Sigmoid colon (tissue), 7 donors: ENCODE data around the gene RAX2. TPM values are rescaled to one million over a fixed set of nuclear protein-coding genes. Genes with fewer than 3 reads are reported as not detected.

Experiments used
- DNase-seq: peaks from one replicate; pipeline ENCODE4 v3.0.0-alpha.2; 2019
- H3K27ac ChIP-seq, 4 donors: fragments of 200-600 bp; sonication (generic); one replicate each; pipeline ENCODE4 v1.5.1; 2016 to 2019; ENCODE audit warnings: mild to moderate bottlenecking in 1 of 4
- H3K27me3 ChIP-seq, 3 donors: fragments of 200-600 bp; sonication (generic); one replicate each; pipeline ENCODE4 v1.5.1; 2019; ENCODE audit warnings: mild to moderate bottlenecking in 1 of 3
- H3K36me3 ChIP-seq, 4 donors: fragments of 200-600 bp; sonication (generic); one replicate each; pipeline ENCODE4 v1.5.1; 2016 to 2019
- H3K4me1 ChIP-seq, 4 donors: fragments of 200-600 bp; sonication (generic); one replicate each; pipeline ENCODE4 v1.5.1; 2017 to 2019
- H3K4me3 ChIP-seq, 4 donors: fragments of 200-600 bp; sonication (generic); one replicate each; pipeline ENCODE4 v1.5.1; 2017 to 2019; ENCODE audit warnings: mild to moderate bottlenecking in 2 of 4, moderate library complexity in 1 of 4
- H3K9me3 ChIP-seq, 4 donors: fragments of 200-600 bp in 3 of 4; sonication (generic) in 3 of 4; one replicate each; pipeline versions ENCODE4 v1.5.1 to v1.6.1; 2013 to 2019
- EP300 ChIP-seq, 4 donors: sonication (generic); formaldehyde crosslinking; IDR thresholded peaks; one replicate each; pipeline ENCODE4 v1.6.1; 2017; ENCODE audit warnings: antibody characterized with exemption in 4 of 4
- POLR2A ChIP-seq, 2 donors: fragments of 450-650 bp; IDR thresholded peaks; one replicate each; pipeline ENCODE4 v1.6.1; 2016; ENCODE audit warnings: antibody characterized with exemption in 2 of 2, mild to moderate bottlenecking in 2 of 2, moderate library complexity in 2 of 2
- POLR2AphosphoS5 ChIP-seq, 4 donors: sonication (generic); formaldehyde crosslinking; IDR thresholded peaks; one replicate each; pipeline ENCODE4 v1.6.1; 2017; ENCODE audit warnings: antibody characterized with exemption in 4 of 4
- WGBS, 2 donors: extraction: QIAGEN DNeasy Blood & Tissue Kit; methylation state at CpG; one replicate each; pipeline ENCODE4 v1.1.7; 2013; 5-methylcytosine and 5-hydroxymethylcytosine counted together
- intact Hi-C: fragments of 100-400 bp; cut with DNase I; formaldehyde crosslinking; loops from one replicate; pipeline ENCODE4 v1.15.1; 2023
- polyA plus RNA-seq, 3 donors: library from polyadenylated mRNA; stranded (reverse); fragments of 200-250 nt; gene quantifications; one replicate each; pipeline ENCODE4 v1.2.3, GENCODE V29; 2013
- total RNA-seq, 4 donors: library from RNA; depleted of rRNA; stranded (reverse); fragments of >200 nt; gene quantifications; one replicate each; pipeline ENCODE4 v1.1.0, GENCODE V29; 2016
- TF ChIP-seq, protein P1 (sequence below), 4 experiments: fragments of 450-650 bp in 3 of 4; fragments of 200-600 bp in 1 of 4; IDR thresholded peaks; one replicate each; pipeline ENCODE4 v1.5.1; 2016 to 2019; ENCODE audit warnings: antibody characterized with exemption in 4 of 4, mild to moderate bottlenecking in 3 of 4, moderate library complexity in 2 of 4
- donor health status: healthy with polysubstance abuse.
- donor health status: Bipolar disorder and iron deficiency.
- donor health status: healthy.

RAX2 gene
- total and polyA plus RNA-seq, 7 donors = not detected

DNA sequence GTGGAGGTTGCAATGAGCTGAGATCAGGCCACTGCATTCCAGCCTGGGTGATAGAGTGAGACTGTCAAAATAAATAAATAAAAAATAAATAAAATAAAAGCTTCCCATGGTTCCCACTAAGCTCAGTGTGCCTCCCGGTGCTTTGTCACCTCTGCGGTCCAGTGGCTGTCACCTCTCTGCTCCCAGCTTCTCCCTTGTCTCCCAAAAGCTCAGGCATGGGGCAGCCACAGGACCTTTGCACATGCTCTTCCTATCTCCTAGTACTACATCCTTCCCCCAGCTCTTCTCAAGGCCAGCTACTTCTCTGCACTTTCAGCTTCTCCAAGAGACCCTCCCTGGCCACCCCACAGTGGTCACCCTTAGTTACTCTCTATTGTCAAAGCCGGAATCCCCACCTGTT is 21.8 kb upstream of the RAX2 start:
- TF ChIP-seq EP300 (IDR thresholded peaks at IDR 0.05) (no peak), POLR2A (IDR thresholded peaks at IDR 0.05) (no peak), POLR2AphosphoS5 (IDR thresholded peaks at IDR 0.05) (no peak)
- TF ChIP-seq, protein P1, sequence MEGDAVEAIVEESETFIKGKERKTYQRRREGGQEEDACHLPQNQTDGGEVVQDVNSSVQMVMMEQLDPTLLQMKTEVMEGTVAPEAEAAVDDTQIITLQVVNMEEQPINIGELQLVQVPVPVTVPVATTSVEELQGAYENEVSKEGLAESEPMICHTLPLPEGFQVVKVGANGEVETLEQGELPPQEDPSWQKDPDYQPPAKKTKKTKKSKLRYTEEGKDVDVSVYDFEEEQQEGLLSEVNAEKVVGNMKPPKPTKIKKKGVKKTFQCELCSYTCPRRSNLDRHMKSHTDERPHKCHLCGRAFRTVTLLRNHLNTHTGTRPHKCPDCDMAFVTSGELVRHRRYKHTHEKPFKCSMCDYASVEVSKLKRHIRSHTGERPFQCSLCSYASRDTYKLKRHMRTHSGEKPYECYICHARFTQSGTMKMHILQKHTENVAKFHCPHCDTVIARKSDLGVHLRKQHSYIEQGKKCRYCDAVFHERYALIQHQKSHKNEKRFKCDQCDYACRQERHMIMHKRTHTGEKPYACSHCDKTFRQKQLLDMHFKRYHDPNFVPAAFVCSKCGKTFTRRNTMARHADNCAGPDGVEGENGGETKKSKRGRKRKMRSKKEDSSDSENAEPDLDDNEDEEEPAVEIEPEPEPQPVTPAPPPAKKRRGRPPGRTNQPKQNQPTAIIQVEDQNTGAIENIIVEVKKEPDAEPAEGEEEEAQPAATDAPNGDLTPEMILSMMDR (IDR thresholded peaks at IDR 0.05) = no peak
- Histone ChIP-seq H3K4me3 (no peak overlapping the region), H3K27me3 (peaks cover 0 to 10% (median 0%) of the 10 kb centered on the region in 3 donors), H3K9me3 (peaks cover 0 to 7% (median 0%) of the 10 kb centered on the region in 4 donors), H3K36me3 (no peaks in the 10 kb centered on the region), H3K27ac (no peak overlapping the region), H3K4me1 (no peaks in the 10 kb centered on the region)
- intact Hi-C loops = no loop called here
- WGBS, 2 donors = 93 to 96% methylated on average over 3 of the region's 3 CpGs
- DNase-seq = no peak

- no peaks in the 10 kb centered on the region for H3K4me1 ChIP-seq
These were observed 20.1 kb upstream of the RAX2 start for GRCh38 chr19:3792114-3792513.

GRCh38 chr19:3790941-3791340 is 18.9 kb upstream of the RAX2 start:
- DNase-seq = no peak
- H3K36me3 ChIP-seq = no peaks in the 10 kb centered on the region
- H3K9me3 ChIP-seq = no peaks in the 10 kb centered on the region
- WGBS, 2 donors = 81 to 83% methylated on average over 7 of the region's 7 CpGs
- peaks cover 0 to 2% (median under 1%) of the 10 kb centered on the region in 4 donors for H3K4me1 ChIP-seq
- peaks cover 0 to 18% (median 8%) of the 10 kb centered on the region in 3 donors for H3K27me3 ChIP-seq
- H3K4me3 ChIP-seq = no peak overlapping the region
- TF ChIP-seq, protein P1 (IDR thresholded peaks at IDR 0.05) = no peak
- no peak for TF ChIP-seq POLR2AphosphoS5 (IDR thresholded peaks at IDR 0.05)
- TF ChIP-seq EP300 (IDR thresholded peaks at IDR 0.05) = no peak
- TF ChIP-seq POLR2A (IDR thresholded peaks at IDR 0.05) = no peak
- no peak overlapping the region for H3K27ac ChIP-seq
- intact Hi-C loops = no loop called here

More at GRCh38 chr19:3792114-3792513, 20.1 kb upstream of the RAX2 start:
- intact Hi-C loops = no loop called here
- TF ChIP-seq EP300 (IDR thresholded peaks at IDR 0.05) (no peak), POLR2A (IDR thresholded peaks at IDR 0.05) (no peak), POLR2AphosphoS5 (IDR thresholded peaks at IDR 0.05) (no peak)
- TF ChIP-seq, protein P1 (IDR thresholded peaks at IDR 0.05) = no peak
- no peak for DNase-seq
- H3K27me3 ChIP-seq = peaks cover 0 to 7% (median 0%) of the 10 kb centered on the region in 3 donors
- 54 to 79% methylated on average over 3 of the region's 3 CpGs for WGBS, 2 donors
- H3K9me3 ChIP-seq = peaks cover 0 to 7% (median 0%) of the 10 kb centered on the region in 4 donors
- H3K4me3 ChIP-seq = no peak overlapping the region
- no peaks in the 10 kb centered on the region for H3K36me3 ChIP-seq
- no peak overlapping the region for H3K27ac ChIP-seq

DNA sequence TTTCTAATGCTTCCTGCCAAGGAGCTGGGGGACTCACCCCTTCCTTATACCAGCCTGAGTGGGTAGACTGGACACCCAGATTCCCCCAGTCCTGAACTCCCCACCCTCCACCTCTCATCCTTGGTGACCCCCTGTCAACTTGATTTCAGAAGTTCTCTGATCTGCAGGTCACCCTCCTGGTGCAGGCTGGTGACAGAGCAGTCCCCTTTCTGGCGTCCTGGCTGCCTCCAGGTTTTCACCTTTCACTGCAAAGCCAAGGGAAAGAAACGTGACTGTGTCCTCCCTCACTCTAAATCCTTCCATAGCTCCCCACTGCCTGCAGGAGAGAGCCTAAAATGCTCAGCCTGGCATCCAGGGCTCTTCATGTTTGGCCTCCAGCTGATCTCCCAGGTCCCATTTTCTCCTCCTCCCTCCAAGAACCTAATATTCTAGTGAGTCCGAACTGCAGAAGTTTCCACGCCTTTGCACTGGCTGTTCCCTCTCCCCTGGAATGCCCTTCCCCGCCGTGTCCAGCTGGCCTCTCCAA is 18.2 kb upstream of the RAX2 start:
- no peak overlapping the region for H3K27ac ChIP-seq
- no peaks in the 10 kb centered on the region for H3K9me3 ChIP-seq
- peaks cover 0 to 9% (median 4%) of the 10 kb centered on the region in 4 donors for H3K4me1 ChIP-seq
- no peak for DNase-seq
- TF ChIP-seq POLR2AphosphoS5 (IDR thresholded peaks at IDR 0.05) (no peak), POLR2A (IDR thresholded peaks at IDR 0.05) (no peak), EP300 (IDR thresholded peaks at IDR 0.05) (no peak)
- TF ChIP-seq, protein P1 (IDR thresholded peaks at IDR 0.05) = no peak
- intact Hi-C loops = no loop called here
- peaks cover 0 to 25% (median 15%) of the 10 kb centered on the region in 3 donors for H3K27me3 ChIP-seq
- H3K4me3 ChIP-seq = no peak overlapping the region
- H3K36me3 ChIP-seq = no peaks in the 10 kb centered on the region
- 64 to 80% methylated on average over 6 of the region's 6 CpGs for WGBS, 2 donors
